Activated CD4-positive, alpha-beta T cell treated with anti-CD3 and anti-CD28 coated beads for 4 hours (primary cell): ENCODE results near the gene IL21.
A peak's percentile ranks its signal among the peaks of the same experiment; 100 is the strongest.

Experiments
- DNase-seq, 2 donors: peaks; one replicate each; pipeline ENCODE4 v3.0.0-alpha.2; 2020

The IL21 gene

DNA sequence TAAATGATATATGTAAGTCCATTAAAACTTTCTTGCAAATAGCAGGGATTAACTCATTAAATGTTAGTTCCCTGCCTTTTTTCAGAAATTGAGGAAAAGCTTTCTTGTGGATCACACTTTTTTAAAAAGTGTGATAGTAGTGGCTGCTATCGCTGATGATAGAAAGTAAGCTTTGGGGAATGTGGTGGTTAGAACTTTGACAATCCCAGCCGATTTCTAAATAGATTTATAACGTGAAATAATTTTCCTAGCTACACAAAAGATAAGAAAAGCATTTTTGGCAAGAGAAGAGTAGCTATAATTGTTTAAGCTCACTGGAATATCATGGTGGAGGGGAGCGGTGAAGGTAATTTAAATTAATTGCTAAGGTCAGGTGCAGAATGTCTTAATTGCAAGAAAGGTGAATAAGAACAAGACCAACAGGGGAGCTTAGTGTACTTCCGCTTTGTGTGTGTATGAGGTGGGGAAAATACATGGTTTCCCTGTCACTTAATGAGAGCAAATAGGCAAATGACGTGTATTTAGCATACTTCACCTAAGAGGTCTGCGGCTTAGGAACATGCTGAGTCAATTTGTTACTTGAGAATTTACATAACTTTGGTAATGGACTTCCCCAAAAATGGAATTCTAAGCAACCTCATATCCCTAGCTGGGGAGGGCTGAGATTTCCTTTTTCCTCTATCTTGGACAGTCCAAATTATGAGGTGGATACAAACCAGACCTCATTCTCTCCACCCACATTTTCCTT lies 11.7 kb upstream of the IL21 start:
- no peak for DNase-seq

DNA sequence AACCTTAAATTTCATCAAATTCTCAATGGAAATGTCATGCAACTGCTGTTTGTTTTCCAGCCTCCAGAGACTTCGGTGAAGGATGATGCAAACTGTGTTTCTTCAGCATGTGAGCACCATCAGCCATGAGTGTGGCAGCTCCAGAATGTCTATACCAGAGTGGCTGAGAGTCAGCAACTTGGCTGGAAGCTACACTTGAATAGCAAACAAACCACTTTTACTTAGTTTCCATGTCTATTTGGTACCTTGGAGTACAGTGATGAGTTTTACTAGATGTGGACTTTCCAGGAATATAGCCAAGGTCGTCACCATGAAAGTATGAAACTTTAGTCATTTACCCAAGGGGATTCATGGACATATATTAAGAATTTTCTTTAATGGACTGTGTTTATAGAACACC lies 4.3 kb upstream of the IL21 start:
- no peak for DNase-seq

DNA sequence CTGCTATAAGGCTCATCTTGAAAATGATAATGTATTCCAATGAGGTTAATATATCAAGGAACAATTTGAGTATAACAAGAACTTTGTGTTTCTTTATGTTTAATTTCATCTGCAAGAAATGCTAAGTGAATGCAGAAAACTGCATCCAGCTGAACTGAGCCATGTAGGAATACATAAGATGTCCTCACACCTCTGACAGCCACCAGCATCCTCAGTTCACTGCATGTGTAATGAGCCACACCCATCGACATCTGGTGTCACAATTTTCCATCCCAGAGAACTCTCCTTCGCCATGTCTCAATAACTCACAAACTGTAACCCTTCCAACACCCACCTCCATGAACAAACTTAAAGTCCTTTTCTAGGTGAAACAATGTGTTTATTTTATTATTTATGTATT lies 3.3 kb upstream of the IL21 start:
- DNase-seq: no peak

DNA sequence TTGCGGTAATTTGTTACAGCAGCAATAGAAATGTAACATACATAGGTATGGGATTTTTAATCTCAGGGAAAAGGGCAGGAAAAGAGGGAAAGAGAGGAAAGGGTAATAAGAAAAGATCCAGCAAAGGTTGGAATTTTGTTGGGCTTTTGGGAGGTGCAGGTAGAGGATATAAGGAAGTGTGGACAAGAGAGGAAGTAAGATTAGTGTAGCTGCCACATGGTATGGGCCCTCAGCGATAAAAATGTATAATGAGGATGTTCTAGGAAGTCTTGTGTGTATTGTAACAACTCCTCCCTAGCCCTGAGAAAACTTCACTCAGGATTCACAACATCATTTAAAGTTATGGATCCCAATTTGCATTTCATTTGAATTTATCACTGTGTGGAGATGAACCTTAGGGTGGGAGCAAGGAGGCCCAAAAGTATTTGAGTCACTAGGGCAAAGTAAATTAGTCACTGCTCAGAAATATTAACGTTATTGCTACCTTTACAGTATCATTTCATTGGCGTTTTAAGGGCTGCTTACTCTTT lies 2.8 kb upstream of the IL21 start:
- no peak for DNase-seq

DNA sequence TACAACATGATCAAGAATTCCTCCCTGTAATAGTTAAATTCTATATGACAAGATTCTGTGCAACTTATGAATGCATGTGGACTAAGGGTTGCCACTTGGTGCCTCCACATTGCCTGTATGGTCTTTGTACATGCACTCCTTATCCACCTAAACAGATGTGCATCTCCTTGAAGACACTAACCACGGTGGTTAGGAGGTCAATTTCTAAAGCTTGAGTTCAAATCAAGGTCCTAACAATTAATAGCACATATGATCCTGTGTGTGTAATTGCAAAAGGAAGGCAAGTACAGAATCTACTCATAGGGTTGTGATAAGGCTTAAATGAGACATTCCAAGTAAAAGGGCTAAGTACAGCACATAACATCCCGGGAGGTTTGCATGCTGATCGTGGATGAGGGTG lies 1.5 kb upstream of the IL21 start:
- no peak for DNase-seq

DNA sequence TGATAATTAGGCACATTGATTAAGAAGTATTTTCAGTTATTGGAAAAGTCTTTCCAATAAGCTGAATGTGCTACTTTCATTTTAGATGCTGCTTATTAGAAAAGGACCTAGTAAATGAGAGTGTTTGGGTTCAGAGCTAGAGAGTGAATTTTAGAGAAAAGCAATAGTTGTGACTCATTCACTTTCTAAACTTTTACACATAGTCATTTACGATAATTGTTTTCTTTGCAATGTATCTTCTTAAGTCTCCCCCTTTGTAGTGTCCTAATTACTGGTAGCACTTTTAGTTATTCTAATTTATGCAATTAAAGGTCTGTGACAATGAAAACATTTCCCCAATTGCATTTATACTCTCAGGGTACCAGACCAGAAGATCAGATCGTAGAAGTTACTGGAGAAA lies 1.3 kb downstream of the IL21 start:
- DNase-seq: no peak

DNA sequence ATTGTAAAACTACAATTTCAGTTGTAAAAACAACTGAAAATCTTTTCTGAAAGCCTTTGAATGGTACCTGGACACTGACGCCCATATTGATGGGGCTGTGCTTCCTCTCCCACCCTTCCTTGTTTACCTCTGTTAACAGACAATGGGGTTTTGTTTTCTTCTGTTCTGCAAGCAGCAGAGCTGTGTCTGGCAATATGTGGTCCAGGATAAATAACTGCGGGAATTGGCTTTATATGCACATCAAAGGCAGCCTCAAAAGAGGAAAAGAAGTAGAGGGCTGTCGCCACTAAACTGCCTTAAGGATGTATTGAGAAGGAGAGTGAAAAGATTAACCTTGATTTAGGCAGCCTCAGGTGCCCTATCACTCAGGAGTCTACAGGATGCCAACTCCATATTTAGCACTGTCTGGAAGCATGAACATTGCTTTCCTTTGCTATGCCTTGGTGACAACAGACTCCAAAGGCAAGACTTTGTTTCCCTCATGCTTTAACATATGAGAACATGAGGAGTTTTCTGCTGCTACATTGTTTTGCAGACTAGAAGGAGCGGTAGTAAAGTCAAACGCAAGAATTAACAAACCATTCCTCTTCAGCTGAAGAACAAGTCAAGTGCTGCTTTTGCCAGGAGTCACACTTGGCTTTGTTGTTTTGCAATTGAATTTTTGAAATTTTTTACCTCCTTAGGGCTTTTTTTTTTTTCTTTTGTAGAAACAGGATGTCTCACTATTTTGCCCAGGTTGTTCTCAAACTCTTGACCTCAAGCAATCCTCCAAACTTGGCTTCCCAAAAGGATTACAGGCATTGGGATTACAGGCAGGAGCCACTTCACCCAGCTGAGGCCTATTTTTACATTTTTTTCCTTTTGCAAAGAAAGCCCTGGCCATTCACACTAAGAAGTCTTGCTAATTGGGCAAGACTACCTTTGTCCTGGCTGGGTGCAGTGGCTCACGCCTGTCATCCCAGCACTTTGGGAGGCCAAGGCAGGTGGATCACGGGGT lies 3.0 kb downstream of the IL21 start:
- no peak for DNase-seq

DNA sequence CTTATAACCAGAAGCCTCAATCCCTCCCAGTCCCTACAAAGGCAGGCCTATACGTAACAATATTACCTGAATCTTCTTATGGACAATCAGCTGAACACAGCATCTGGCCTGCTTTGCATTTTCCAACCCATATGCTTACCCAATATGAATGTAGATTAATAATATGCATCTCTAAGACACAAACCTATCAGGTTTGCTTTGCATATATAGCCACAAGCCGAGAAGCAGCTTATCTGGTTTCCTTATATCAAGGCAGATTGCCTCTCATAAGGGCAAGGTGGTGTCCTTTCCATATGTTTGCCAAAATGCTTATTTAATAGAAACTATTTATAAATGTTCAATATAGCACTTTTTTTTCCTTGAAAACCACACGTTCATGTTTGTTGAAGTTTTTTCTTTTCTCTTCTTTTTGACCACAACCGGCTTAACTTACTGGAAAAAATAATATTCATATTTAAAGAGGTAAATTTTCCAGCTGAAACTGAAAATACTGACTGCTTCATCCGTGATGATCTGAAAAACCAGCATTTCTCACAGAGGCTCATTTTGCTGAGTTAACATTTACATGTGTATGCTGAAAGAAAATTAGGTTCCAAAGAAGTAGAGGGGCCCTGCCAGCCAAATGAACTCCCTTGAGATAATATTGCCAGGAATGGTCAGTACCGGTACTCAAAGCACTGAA lies 3.8 kb downstream of the IL21 start:
- DNase-seq: no peak

DNA sequence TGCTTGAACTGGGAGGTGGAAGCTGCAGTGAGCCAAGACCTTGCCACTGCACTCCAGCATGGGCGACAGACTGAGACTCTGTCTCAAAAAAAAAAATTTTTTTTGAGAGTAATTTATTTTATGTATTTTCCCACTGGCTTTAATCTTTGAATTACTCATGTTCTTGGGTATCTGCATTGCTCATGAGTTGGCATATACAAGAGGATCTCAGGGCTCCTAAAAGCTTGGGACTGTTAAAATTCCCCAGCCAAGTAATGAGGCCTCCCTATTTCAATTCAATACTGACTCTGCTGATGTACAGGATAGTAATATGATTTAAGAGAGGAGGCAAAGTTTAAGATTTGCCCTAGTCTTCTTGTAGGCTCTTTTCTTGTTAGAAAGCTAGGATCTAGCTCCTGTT lies 6.2 kb downstream of the IL21 start:
- DNase-seq: no peak

DNA sequence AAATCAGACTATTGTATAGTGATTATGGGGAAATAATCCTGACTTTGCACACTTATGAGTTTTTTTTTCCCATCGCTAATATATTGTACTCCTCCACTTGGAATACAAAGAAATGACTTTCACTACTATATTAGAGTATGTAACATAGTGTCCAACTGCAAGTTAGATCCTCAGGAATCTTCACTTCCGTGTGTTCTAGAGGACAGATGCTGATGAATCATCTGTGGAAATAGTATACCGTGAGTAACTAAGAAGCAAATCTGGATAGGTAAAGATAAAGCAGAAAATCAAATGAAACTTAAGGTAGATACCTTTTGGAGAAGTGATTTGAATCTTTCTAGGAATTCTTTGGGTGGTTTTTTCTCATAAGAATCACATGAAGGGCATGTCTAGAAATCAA lies 8.3 kb downstream of the IL21 start:
- no peak for DNase-seq

DNA sequence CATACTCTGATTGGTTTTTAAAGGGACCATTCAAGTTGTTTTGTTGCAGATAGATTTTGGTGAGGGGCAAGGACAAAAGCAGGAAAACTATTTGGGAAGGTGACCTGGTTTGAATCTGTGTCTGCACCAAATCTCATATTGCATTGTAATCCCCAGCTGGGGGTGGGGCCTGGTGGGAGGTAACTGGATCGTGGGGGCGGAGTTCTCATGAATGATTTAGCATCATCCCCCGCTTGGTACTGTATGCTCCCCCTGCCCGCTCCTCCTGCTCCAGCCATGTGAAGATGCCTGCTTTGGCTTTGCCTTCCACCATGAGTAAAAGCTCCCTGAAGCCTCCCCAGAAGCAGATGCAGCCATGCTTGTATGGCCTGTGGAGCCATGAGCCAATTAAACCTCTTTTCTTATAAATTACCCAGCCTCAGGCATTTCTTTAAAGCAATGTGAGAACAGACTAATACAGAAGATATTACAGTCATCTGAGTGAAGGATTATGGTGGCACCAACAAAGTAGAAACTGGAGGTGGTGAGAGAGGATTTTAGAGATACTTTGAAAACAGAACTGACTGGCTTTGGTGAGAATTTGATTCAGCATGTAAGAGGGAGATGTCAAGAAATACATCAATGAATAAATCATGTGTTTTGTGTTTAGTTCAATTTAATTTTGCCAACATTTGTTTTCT lies 14.4 kb downstream of the IL21 start:
- DNase-seq: no peak

DNA sequence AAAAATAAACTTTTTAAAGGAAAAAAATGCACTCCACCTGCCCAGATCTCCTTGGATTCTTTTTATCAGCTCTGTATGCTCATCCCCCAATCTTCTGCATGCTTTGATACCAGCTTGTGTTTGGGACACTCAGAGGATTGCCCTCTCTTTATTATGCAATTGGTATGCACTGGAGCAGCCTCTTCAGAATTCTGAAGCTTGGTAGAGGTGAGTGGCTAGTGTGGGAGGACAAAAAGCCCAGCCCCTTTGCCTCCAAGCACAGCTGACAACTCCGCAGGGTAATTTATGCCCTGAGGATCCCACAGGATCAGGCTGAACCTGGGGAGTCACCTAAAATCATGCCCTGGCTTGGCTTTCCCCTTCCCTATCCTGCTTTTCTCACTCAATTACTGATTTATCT lies 16.7 kb downstream of the IL21 start:
- no peak for DNase-seq

DNA sequence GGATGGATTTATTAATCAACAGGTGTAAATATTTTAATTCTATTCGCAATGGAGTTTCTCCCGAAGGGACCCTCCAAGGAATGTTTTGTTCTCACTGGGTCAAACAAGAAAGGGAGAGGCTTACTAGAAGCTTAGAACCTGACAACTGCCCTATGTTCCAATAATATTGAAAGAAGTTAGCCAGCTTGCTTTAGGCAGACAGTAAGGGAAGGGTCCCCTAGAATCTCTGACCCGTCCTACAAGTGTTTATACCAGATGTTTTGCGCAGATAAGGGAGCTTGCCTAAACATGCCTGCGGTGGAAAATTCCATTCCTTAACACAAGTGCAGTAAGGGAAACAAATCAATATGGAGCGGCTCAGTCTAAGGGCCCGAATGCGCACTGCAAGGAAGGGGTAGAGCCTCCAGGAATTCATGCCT lies 17.7 kb downstream of the IL21 start:
- no peak for DNase-seq

DNA sequence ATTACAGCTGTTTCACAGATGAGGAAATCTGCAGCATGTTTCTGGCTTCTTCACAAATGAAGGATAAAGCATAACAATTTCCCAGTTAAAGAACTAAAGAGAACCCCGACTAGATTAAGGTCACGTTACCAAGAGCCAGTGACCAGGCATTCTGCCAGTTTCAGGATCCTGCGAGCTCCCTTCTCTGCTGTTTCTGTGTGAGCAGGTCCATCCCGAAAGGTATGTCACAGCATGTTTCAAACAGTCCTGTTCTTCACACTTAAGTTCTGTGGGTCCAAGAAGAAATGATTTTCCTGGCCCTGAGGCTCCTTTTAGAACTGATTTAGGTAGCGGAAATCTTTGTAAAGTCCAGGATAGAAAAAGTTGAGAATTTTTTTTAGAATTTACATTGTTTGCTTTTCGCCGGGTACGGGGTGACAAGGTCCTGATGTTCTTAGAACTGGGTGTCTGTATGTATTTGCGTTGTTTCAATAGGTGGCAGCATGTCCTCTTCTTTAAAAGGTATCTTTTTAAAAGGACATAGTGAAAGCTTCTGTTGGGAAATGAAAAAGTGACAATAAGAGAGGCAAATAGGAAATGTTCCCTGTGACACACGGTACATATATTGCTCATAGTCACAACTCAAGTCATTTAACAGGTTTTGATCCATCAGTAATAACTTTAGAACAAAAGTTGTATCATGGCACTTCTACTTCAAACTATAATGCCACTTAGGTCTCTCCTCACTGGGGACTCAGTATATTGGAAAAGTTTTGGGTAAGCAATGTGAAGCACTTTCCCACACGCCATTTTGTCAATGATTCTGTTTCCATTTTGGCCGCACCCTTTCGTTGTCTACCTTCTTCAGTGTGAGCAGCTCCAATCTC lies 18.4 kb downstream of the IL21 start:
- no peak for DNase-seq

DNA sequence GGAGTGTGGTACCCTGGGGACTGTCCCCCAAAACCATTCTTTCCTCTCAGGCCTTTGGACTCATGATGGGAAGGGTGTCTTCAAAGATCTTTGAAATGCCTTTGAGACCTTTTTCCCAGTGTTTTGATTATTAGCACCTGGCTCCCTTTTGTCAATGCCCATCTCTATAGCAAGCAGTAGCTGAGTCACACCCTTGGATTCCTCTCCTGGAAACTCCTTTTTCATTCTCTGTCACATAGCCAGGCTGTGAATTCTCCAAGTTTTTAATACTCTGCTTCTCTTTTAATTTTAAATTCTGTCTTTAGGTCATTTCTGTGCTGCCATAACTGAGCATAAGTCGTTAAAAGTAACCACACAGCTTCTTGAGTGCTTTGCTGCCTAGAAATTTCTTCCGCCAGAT lies 29.7 kb downstream of the IL21 start:
- DNase-seq: no peak

DNA sequence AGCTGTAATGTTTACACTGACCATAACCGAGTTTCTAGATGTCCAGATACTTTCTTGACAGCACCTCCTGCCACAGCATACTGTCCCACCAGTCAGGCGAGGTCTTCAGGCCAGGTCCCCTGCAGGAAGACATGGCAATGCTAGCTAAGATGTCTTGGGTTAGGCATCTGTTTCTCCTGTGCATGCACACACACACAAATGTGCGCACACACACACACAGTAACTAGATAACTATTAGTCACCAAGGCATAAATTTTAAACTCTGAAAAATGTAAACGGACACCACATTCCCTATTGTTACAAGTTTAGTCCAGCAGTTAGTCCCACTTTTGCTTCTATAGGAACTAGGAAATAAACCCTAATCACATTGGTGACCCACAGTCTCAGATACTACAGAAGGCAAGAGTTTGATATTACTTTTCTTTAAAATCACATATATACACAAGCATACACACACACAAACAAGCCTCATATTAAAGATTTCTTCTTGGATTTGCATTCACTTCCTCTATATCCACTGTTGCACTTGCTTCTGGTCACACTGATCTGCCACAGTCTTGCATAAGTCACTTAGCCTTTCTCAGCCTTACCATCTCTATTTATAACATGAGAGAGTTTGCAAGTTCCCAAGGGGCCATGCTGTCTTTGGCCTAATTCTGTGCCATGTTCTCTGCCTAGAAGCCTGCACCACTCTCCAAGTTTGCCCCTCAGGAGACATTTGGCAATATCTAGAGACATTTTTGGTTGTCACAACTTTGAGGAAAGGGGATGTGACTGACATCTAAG lies 32.2 kb downstream of the IL21 start:
- DNase-seq: no peak

DNA sequence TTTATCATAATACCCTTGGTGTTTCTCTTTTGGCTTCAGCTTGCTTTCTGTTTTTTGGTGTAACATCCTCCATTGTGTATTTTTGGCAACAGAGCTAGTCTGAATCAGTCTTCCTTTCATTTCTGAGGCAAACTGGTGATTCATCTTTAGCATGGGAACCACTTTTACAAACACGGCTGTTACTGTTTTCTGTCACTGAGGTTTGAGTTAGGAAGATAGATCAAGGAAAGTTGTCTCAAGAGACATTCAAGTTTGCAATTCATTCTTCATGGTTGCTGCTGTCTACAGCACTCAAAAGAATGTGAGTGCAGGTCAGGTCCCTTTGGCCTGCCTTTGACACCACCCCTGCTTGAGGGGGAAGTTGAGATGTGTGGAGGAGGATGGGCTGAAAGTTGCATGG lies 36.3 kb downstream of the IL21 start:
- no peak for DNase-seq

DNA sequence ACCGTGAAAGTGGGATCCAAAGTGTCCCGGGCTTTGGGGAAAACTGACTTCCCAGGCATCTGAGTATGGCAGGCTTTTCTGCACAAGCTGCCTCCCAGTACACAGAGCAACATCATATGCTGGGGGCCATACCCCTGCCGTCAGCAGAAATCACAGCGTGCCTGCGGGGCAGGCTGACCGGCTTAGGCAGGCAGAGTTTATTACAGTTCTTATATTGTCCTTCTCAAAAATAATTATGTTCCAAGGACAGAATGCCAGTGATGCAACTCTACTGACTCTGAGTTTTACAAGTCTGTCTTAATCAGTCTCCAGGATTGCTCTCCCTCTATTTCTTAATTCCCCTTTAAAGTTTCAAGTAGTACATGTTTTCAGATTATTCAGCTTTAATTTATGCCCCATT lies 37.0 kb downstream of the IL21 start:
- DNase-seq: no peak

DNA sequence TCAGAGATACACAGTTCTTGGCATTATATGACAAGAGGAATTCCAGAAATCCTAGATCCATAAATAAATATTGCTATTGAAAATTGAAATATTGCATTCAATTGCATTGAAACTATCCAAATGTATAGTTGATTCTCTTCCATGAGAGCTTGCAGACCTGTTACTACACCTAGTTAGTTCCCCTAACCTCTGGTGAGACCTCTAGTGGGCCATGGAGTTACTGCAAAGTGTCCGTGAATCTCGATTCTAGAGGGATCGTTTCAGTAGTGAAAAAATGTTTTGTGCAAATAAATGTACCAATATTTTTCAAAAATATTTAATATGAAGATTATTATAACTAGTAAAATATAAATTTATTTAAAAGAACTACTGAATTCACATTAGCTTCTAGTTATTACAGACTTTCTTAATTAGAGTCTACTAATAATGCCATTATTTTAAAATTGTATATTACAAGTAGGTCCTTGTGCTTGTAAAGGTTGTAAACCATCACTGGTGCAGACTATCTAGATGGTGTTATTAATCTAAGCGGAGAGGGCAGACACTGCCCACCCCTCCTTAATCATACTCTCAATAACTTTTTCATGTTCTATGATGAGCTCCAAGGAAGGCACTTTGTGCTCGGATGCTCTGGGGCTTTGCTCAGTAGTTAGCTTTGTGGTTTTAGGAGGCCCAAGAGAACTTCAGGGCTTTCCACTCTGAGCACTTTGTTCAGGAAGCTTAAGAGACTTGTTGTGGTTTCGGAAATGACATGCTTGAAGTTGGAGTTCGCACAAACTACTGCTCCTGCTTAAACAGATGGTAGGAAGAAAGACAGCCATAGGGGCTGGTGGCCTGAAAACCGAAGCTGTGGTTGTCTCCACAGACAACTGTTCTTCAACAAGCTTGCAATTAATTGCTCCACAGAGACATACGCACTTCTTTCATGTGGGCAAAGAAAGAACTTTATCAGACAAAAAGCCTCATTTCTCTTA lies 42.8 kb downstream of the IL21 start:
- peak; percentile 53 to 70 for DNase-seq

DNA sequence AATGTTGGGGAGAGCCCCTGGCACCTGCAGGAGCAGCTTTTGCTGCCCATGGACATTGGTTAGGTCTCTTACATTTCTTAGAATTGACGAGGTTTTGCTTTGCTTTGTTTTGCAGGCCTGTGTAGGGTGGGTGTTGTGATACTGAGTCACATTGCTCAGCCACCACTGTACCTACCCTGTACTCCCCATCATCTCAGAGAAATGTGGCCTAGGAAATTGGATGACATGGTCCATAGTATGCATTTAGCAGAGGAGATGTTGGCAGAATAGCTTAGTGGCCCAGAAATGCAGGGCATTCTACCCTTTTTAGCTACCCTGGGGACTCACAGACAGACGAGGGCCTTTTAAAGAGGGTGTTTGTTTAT lies 43.7 kb downstream of the IL21 start:
- DNase-seq: no peak
